Measurements from ENCODE around the gene ZNF121.
A peak's percentile ranks its signal among the peaks of the same experiment; 100 is the strongest.

ZNF121 gene

DNA sequence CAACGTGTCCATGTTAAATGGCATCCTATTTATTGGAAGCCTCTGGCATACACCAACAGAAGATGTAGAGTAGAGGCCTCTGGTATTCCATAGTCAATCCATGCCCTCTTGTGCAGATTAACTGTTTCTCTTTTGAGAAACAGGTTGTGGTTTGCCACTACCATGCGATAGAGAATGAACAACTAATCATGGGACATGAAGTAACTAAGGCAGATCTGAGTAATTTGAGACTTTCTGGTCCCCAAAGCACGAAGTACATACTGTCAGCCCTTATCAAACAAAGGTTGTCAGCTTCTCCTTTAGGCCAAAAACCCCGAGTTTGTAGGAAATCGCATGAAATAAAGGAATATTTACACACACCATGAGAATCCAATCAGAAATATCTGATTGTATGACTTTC is 3.6 kb downstream of the ZNF121 start:
- DNase-seq (ENCODE audit: extremely low read depth, insufficient read length): no peak
- Histone ChIP-seq H3K27me3 (replicated peaks; ENCODE audit: control insufficient read depth, insufficient read depth, low read length) (no peaks in the 10 kb centered on the region), H3K4me3 (replicated peaks; ENCODE audit: low read depth, low read length) (no peak overlapping the region), H3K36me3 (ENCODE audit: control insufficient read depth, insufficient read depth, low read length) (peaks cover 3% of the 10 kb centered on the region)
- TF ChIP-seq, protein P1, sequence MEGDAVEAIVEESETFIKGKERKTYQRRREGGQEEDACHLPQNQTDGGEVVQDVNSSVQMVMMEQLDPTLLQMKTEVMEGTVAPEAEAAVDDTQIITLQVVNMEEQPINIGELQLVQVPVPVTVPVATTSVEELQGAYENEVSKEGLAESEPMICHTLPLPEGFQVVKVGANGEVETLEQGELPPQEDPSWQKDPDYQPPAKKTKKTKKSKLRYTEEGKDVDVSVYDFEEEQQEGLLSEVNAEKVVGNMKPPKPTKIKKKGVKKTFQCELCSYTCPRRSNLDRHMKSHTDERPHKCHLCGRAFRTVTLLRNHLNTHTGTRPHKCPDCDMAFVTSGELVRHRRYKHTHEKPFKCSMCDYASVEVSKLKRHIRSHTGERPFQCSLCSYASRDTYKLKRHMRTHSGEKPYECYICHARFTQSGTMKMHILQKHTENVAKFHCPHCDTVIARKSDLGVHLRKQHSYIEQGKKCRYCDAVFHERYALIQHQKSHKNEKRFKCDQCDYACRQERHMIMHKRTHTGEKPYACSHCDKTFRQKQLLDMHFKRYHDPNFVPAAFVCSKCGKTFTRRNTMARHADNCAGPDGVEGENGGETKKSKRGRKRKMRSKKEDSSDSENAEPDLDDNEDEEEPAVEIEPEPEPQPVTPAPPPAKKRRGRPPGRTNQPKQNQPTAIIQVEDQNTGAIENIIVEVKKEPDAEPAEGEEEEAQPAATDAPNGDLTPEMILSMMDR (IDR thresholded peaks at IDR 0.05; ENCODE audit: insufficient read depth, low read length, poor library complexity, severe bottlenecking): no peak

DNA sequence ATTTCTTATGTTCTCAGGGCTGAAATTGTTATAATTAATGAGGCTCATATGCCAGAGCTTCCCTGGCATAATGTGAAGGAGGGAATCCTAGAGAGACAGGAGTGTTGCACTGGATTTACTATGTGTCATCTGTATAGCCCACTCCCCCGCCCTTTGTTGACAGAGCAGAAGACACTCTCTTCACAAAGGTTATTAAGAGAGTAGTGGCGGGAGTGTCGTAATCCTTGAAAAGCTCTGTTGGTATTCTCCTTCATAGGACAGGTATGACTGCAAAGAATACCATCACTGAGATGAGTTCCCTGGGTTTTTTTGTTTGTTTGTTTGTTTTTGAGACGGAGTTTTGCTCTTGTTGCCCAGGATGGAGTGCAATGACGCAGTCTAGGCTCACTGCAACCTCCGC is 14.0 kb downstream of the ZNF121 start:
- no peaks in the 10 kb centered on the region for H3K27me3 ChIP-seq (replicated peaks; ENCODE audit: control insufficient read depth, insufficient read depth, low read length)
- DNase-seq (ENCODE audit: extremely low read depth, insufficient read length): no peak
- peaks cover 13% of the 10 kb centered on the region for H3K36me3 ChIP-seq (ENCODE audit: control insufficient read depth, insufficient read depth, low read length)
- TF ChIP-seq, protein P1 (IDR thresholded peaks at IDR 0.05; ENCODE audit: insufficient read depth, low read length, poor library complexity, severe bottlenecking): no peak
- no peak overlapping the region for H3K4me3 ChIP-seq (replicated peaks; ENCODE audit: low read depth, low read length)

DNA sequence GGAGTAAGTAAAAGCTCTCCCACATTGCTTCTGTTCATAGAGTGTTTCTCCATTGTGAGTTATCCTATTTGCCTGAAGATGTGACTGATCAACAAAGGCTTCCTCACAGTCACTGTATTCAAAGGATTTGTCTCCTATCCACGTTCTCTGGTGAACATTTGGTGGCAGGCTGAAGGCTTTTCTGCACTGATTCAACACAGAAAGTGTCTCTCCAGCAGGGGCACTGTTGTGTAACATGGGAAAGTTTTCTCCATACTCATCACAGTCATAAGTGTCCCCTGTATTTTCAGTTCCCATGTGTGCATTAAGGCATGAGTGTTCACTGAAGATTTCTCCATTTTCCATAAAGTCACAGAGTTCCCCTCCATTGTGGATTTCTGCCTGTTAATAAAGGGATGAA is 17.6 kb downstream of the ZNF121 start:
- Histone ChIP-seq H3K4me3 (replicated peaks; ENCODE audit: low read depth, low read length) (no peak overlapping the region), H3K27me3 (replicated peaks; ENCODE audit: control insufficient read depth, insufficient read depth, low read length) (no peaks in the 10 kb centered on the region), H3K36me3 (ENCODE audit: control insufficient read depth, insufficient read depth, low read length) (peaks cover 21% of the 10 kb centered on the region)
- TF ChIP-seq, protein P1 (IDR thresholded peaks at IDR 0.05; ENCODE audit: insufficient read depth, low read length, poor library complexity, severe bottlenecking): peak; percentile 6
- no peak for DNase-seq (ENCODE audit: extremely low read depth, insufficient read length)

DNA sequence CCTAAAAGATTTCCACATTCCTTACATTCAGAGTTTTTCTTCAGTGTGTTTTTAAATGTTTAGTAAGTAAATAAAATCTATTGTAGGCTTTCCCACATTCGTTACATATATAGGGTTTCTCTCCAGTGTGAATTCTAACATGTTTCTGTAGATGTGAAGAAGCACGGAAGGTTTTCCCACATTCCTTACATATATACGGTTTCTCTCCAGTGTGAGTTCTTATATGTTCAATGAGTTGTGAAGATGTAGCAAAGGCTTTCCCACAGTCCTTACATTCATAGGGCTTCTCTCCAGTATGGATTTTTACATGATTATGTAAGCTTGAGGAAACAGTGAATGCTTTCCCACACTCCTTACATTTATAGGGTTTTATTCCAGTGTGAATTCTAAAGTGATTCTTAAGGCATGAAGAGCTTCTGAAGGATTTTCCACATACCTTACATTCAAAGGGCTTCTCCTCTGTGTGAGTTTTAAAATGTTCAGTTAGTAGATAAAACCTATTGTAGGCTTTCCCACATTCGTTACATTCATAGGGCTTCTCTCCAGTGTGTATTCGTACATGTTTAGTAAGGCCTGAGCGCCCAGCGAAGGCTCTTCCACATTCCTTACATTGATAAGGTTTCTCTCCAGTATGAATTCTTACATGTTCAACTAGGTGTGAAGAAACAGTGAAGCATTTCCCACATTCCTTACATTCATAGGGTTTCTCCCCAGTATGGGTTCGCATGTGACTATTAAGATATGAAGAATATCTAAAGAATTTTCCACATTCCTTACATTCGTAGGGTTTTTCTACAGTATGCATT is 18.2 kb downstream of the ZNF121 start:
- Histone ChIP-seq H3K36me3 (ENCODE audit: control insufficient read depth, insufficient read depth, low read length) (peaks cover 21% of the 10 kb centered on the region), H3K27me3 (replicated peaks; ENCODE audit: control insufficient read depth, insufficient read depth, low read length) (no peaks in the 10 kb centered on the region), H3K4me3 (replicated peaks; ENCODE audit: low read depth, low read length) (no peak overlapping the region)
- TF ChIP-seq, protein P1 (IDR thresholded peaks at IDR 0.05; ENCODE audit: insufficient read depth, low read length, poor library complexity, severe bottlenecking): no peak
- DNase-seq (ENCODE audit: extremely low read depth, insufficient read length): no peak

DNA sequence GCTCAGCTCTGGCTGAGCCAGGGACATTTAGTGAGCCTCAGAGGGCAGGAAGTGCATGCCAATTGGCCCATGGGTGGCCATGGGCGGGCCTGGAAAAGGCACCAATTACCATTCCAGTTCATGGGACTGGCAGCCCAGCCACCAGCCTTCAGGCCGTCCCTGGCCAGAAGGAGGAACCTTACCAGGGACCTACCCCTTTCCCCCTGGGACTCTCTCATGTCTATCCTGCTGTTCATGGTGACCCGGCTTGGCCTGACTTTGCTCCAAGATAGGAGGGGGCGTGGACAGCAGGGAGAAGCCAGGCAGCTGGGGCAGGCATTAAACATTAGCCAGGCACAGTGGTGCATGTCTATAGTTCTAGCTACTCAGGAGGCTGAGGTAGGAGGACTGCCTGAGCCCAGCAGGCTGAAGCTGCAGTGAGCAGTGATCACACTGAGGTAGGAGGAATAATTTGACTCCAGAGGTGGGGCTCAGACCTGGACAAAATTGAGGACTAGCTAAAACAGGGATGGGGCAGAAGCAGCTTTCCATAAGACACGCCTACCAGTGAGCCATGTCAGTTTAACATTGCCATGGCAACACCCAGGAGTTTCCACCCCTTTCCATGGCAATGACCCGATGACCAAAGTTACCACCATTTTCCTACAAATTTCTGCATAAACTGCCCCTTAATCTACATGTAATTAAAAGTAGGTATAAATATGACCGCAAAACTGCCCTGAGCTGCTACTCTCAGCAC is 31.6 kb downstream of the ZNF121 start:
- no peak for DNase-seq (ENCODE audit: extremely low read depth, insufficient read length)
- Histone ChIP-seq H3K4me3 (replicated peaks; ENCODE audit: low read depth, low read length) (no peak overlapping the region), H3K36me3 (ENCODE audit: control insufficient read depth, insufficient read depth, low read length) (no peaks in the 10 kb centered on the region), H3K27me3 (replicated peaks; ENCODE audit: control insufficient read depth, insufficient read depth, low read length) (no peaks in the 10 kb centered on the region)
- TF ChIP-seq, protein P1 (IDR thresholded peaks at IDR 0.05; ENCODE audit: insufficient read depth, low read length, poor library complexity, severe bottlenecking): no peak

Data from GM06990 (cell line).